AG04449 (cell line): ENCODE measurements around the gene PRKN.

Experiments
- CTCF ChIA-PET: fragments of 350-600 bp; formaldehyde crosslinking; extraction: SDS; loops from one replicate; lab custom pipeline; 2021; ENCODE audit warnings: antibody characterized with exemption; lab: Yijun Ruan, JAX
- POLR2A ChIA-PET: fragments of 400-600, 350-600 bp; formaldehyde crosslinking; extraction: SDS; loops from one replicate; lab custom pipeline; 2020; ENCODE audit warnings: antibody characterized with exemption, inconsistent platforms; lab: Yijun Ruan, JAX
- DNase-seq: peaks from one replicate; pipeline ENCODE4 v3.0.0-alpha.2; 2010; ENCODE audit warnings: low read depth, low spot score
- H3K4me3 ChIP-seq: 2 replicates; pipeline ENCODE4 v1.5.1; 2011; ENCODE audit warnings: low read depth, mild to moderate bottlenecking, control low read depth, low read length
- TF ChIP-seq, protein P1 (sequence below): IDR thresholded peaks from one replicate; pipeline ENCODE4 v1.5.1; 2011; ENCODE audit warnings: mild to moderate bottlenecking, moderate library complexity, low read length, control low read depth, inconsistent platforms; ENCODE audit not compliant: insufficient read depth; ENCODE audit errors: missing control alignments

The PRKN gene

DNA sequence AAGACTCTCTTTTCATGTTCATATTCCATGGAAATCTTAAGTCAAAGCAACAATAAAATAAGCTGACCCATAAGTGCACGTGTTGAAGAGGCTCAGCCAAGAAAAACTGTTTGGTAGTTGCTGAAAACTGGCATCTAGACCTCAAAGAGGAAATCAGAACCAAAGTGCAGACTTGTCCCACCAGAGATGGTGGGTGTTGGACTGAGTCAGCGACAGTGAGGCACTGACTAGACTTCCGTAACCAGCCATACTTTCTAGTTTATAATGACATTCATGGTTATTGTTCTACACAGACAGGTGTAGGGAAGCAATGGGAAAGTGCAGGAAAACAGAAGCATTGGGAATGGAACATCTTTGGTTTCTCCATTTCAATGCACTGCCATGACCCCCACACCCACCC, 1278.0 kb downstream of the PRKN start:
- POLR2A ChIA-PET, result no interaction called here
- no peak for DNase-seq
- H3K4me3 ChIP-seq, result no peak overlapping the region
- TF ChIP-seq, protein P1, sequence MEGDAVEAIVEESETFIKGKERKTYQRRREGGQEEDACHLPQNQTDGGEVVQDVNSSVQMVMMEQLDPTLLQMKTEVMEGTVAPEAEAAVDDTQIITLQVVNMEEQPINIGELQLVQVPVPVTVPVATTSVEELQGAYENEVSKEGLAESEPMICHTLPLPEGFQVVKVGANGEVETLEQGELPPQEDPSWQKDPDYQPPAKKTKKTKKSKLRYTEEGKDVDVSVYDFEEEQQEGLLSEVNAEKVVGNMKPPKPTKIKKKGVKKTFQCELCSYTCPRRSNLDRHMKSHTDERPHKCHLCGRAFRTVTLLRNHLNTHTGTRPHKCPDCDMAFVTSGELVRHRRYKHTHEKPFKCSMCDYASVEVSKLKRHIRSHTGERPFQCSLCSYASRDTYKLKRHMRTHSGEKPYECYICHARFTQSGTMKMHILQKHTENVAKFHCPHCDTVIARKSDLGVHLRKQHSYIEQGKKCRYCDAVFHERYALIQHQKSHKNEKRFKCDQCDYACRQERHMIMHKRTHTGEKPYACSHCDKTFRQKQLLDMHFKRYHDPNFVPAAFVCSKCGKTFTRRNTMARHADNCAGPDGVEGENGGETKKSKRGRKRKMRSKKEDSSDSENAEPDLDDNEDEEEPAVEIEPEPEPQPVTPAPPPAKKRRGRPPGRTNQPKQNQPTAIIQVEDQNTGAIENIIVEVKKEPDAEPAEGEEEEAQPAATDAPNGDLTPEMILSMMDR, result no peak
- CTCF ChIA-PET, result interaction anchor here (1.9 kb wide), 1 partner anchor 31 kb away, joined by 9 read pairs; no protein-coding TSS in a partner anchor

DNA sequence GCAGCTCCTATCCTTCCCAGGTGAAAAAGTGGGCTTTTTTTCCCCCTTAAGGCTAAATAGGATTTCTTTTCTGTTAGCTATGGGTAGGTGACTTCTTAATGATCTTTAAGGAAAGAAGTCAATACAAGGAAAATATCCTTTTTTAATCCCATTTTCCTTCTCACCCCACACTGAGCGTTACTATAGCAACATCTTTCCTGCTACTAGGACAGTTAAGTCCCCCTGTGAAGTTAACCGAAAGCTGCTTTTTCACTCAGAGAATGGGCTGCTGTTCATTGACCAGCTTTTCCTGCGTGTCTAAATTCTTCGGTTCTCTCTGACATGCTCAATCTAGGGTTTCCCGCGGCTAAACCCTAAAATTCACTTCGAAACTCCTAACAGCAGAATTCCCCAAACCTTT, 1280.6 kb downstream of the PRKN start:
- ChIA-PET CTCF (interaction anchor here (1.2 to 4.5 kb wide), 2 partner anchors 10 to 30 kb away, joined by 5 to 24 read pairs; no protein-coding TSS in a partner anchor), POLR2A (no interaction called here)
- no peak for DNase-seq

DNA sequence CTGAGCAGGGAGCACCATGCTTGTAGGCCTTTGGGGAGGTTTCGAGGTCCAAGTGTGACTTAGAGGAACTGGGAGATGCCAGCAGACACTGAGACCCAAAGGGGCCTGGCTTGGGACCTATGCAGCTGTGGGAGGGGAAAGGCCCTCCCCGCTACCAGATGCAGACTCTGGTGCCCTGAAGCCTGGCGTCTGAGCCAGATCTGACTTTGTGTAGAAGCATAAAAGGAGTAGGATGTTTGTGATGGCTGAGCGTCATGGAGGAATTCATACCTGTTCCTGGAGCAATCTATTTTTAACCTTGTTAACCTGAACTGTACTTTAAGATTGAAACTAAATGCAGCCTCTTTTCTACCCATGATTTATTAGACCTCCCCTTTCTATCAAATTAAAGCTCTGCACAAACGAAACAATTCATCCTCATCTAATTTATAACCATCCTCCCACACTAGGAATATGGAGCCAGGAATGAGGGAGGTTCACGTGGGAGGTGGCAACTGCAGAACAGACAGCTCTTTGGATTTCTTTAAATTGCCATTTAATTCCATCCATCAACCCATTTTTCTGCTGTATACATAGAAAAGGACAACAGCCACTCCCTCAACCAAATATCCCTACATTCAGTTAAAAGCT, 1281.2 kb downstream of the PRKN start:
- H3K4me3 ChIP-seq, result no peak overlapping the region
- ChIA-PET POLR2A (no interaction called here), CTCF (interaction anchor here (1.2 to 4.5 kb wide), 3 partner anchors 11 to 53 kb away, joined by 5 to 24 read pairs (median 10); no protein-coding TSS in a partner anchor)
- TF ChIP-seq, protein P1, result no peak
- DNase-seq, result no peak

More for the DNA sequence above, 1280.6 kb downstream of the PRKN start:
- TF ChIP-seq, protein P1, result no peak
- H3K4me3 ChIP-seq, result no peak overlapping the region

DNA sequence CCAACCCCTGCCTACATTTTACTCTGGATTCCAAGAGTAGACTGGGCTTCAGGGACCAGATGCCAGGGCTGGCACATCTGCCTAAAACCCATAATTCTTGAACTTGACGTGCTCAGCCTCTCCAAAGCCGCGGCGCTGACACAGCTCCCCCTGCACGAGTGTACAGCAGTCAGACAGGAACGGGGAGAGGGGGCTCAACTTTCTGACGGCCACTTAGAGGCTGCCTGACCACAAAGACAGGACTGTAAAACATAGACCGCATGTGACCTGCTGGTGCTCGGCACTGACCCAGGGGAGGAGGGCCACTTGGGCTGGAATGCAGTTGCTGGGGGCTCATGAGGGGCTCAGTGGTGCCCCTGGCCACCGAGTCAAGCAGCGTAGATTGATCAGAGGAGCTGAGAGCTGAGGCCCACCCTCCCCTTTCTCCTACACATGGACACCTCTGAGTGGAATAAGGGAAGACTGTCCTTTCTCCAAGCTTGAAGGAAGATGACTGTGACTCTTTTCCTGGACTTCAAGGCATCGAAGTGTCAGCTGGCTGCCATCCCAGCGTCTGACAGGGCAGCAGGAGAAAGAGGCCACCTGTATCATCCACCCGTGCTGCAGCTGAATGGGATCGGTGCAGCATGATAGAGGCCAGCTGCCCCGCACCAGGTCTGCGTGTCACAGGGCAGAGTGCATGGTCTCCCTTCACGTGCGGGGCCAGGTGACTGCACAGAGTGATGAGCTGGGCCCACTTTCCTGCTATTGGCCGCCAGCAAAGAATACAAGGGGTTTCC, 1282.4 kb downstream of the PRKN start:
- POLR2A ChIA-PET, result no interaction called here
- H3K4me3 ChIP-seq, result no peak overlapping the region
- no peak for DNase-seq
- CTCF ChIA-PET, result interaction anchor here (1.0 to 4.5 kb wide), 3 partner anchors 14 to 51 kb away, joined by 4 to 24 read pairs (median 10); no protein-coding TSS in a partner anchor
- TF ChIP-seq, protein P1, result no peak

DNA sequence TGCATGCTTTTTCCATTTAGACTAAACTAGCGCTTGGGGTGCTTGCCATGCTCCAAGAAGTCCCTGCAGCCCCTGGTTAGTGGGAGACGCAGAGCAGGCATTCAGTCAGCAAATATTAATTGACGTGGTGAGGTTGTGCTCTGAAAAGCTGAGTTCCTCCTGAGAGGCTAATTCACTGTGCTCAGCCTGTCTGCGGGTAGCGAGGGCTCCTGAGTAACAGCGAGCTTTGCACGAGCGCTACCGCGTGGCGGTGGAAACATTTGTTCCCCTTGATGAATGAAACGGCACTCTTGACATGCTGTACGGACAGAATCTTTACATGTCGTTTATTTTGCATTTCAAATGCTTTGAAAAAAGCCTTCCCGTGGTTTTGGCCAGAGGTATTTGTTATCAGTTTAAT, 1283.1 kb downstream of the PRKN start:
- no peak for DNase-seq
- TF ChIP-seq, protein P1, result peak; percentile 16
- no peak overlapping the region for H3K4me3 ChIP-seq
- ChIA-PET POLR2A (no interaction called here), CTCF (interaction anchor here (1.0 to 4.5 kb wide), 4 partner anchors 9 to 51 kb away, joined by 3 to 24 read pairs (median 7); no protein-coding TSS in a partner anchor)

DNA sequence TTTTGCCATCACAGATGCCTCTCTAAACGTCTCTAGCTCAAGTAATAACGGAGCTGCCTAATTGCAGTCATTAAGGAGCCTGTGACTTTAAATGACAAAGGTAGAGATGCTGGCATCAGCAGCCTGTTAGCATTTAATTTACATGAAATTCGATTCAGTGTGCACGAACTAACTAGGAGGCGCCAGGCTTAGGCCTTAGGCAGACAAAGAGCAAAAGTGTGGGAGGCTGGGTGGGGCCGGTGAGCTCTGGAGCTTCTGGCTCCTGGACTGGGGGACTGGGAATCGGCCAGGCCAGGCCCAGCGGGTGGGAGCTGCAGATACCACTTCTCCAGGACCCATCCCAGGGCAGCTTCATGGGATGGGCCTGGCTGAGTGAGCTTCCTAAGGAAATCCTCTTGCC, 1283.7 kb downstream of the PRKN start:
- DNase-seq, result no peak
- TF ChIP-seq, protein P1, result no peak
- no peak overlapping the region for H3K4me3 ChIP-seq
- ChIA-PET CTCF (interaction anchor here (0.7 to 4.5 kb wide), 4 partner anchors 9 to 50 kb away, joined by 3 to 24 read pairs (median 6); no protein-coding TSS in a partner anchor), POLR2A (no interaction called here)
